Spinal cord (tissue), 10 donors: ENCODE data around the gene FAM83B. TPM values are rescaled to one million over a fixed set of nuclear protein-coding genes. Genes with fewer than 3 reads are reported as not detected.

Experiments
- DNase-seq, 6 donors: peaks; one replicate each; pipeline versions ENCODE4 v3.0.0 to v3.0.0-alpha.2; 2013 to 2015; ENCODE audit warnings: low spot score in 6 of 6, low read depth in 4 of 6
- H3K27ac ChIP-seq: one replicate; pipeline ENCODE4 v1.5.1; 2013; ENCODE audit warnings: low read depth, low read length, control low read depth
- H3K27me3 ChIP-seq: one replicate; pipeline ENCODE4 v1.6.1; 2013; ENCODE audit warnings: low read length; ENCODE audit not compliant: control insufficient read depth, insufficient read depth
- H3K36me3 ChIP-seq: one replicate; pipeline ENCODE4 v1.6.1; 2013; ENCODE audit warnings: low read length; ENCODE audit not compliant: control insufficient read depth, insufficient read depth
- H3K4me1 ChIP-seq: one replicate; pipeline ENCODE4 v1.6.1; 2013; ENCODE audit warnings: low read length; ENCODE audit not compliant: control insufficient read depth, insufficient read depth
- H3K4me3 ChIP-seq: one replicate; pipeline ENCODE4 v1.5.1; 2013; ENCODE audit warnings: low read depth, low read length, control low read depth
- H3K9me3 ChIP-seq: one replicate; pipeline ENCODE4 v1.6.1; 2013; ENCODE audit warnings: low read length; ENCODE audit not compliant: control insufficient read depth, insufficient read depth
- WGBS: methylation state at CpG from one replicate; pipeline ENCODE4 v1.1.5; 2013; ENCODE audit warnings: missing lambda C conversion rate; ENCODE audit not compliant: insufficient coverage; 5-methylcytosine and 5-hydroxymethylcytosine counted together
- polyA plus RNA-seq, 2 donors: library from polyadenylated mRNA; unstranded; fragments of 120-200 nt; gene quantifications; one replicate each; pipeline ENCODE4 v1.2.1, GENCODE V29; 2013; ENCODE audit not compliant: insufficient read length in 2 of 2
- total RNA-seq, 2 donors: library from RNA; depleted of rRNA in 1 of 2; stranded (reverse); fragments of 120-200 nt in 1 of 2; fragments of >200 nt in 1 of 2; gene quantifications; one replicate each; pipeline versions ENCODE4 v1.2.3 to v1.2.4, GENCODE V29; 2013 to 2014
- donor health status: healthy.

FAM83B gene
- total and polyA plus RNA-seq, 4 donors, result 0.06 to 0.30 (median 0.17) TPM; not detected in 1

DNA sequence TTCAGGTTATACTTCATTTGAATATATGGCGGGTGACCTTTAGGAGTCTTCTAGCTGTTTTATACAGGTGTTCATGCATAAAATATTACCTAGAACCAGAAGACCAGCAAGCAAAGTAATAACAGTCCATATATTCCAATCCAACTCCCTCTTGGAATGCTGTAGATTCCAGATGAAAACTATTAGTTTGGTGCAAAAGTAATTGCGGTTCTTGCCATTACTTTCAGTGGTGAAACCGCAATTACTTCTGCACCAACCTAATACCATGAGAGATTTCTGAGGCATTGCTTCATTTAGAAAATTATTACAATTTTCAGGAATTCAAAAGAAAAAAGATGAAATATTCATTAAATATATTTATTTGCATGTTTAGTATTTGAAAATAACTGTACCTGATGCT, 62.6 kb downstream of the FAM83B start:
- no CpG with 5 or more reads among the region's 3 CpGs for WGBS
- DNase-seq, result no peak
- Histone ChIP-seq H3K27me3 (no peaks in the 10 kb centered on the region), H3K9me3 (no peaks in the 10 kb centered on the region), H3K27ac (no peak overlapping the region), H3K4me1 (no peaks in the 10 kb centered on the region), H3K36me3 (no peaks in the 10 kb centered on the region), H3K4me3 (no peak overlapping the region)

DNA sequence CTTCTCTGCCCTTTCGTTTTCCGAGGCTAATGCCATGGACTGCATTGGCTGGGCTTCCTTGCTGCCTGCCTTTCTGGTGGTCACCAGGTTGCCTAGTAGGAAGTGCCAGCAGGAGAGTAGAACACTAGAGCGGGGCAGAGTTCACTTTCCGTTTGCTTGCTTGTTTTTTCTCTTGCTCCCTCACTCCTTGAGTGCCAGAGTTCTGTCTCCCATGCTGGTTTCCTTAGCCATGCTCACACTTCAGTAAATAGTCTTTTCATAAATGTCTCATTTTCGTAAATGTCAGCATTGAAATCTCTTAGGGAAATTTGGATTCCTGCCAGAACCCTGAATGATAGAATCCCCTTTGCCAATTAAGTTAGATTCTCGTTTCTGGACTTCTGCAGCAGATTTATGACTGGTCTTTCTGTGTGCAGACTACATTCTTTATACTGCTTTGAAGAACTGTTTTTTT, 63.9 kb downstream of the FAM83B start:
- peak; percentile 19 to 78 (median 33) for DNase-seq
- Histone ChIP-seq H3K4me3 (peak overlapping the region; percentile 1), H3K36me3 (no peaks in the 10 kb centered on the region), H3K27me3 (no peaks in the 10 kb centered on the region), H3K4me1 (no peaks in the 10 kb centered on the region), H3K9me3 (no peaks in the 10 kb centered on the region), H3K27ac (no peak overlapping the region)
- WGBS, result 20% methylated on average over 4 of the region's 6 CpGs

DNA sequence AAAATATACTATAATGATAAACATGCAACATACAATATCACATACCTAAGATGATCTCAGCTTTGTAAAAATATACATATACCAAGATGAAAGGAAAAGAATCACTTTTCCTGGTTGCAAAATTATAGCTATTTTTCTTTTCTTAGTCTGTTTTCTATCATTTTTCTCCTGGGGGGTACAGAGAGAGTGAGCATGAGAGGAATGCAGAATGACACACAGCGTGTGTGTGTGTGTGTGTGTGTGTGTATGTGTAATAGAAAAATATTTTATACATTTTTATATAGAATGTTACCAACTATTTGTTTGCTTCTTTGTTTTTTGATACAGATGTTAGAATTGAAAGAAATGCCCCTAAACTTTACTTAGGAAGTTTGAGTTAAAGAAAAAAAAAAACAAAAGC, 64.3 kb downstream of the FAM83B start:
- WGBS, result no CpG with 5 or more reads among the region's 1 CpG
- no peak overlapping the region for H3K4me3 ChIP-seq
- no peak for DNase-seq

DNA sequence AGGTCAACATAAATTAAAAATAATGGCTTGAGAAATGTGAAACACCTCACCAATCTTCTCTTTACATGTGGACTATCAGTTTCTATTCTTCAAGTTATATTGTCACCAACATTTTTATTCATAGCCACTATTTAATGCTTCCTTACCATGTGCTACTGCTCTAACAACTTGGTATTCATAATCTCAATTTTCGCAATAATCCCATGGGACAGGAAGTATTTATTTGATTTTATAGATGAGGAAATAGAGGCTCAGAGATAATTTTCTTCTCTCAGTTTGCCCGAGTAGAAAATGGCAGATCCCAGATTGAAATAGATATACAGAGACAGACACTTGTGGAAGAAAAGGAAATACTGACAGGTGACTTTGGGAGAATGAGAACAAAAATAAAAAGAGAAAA, 66.6 kb downstream of the FAM83B start:
- Histone ChIP-seq H3K36me3 (no peaks in the 10 kb centered on the region), H3K27ac (no peak overlapping the region), H3K4me3 (no peak overlapping the region), H3K4me1 (no peaks in the 10 kb centered on the region), H3K27me3 (no peaks in the 10 kb centered on the region), H3K9me3 (no peaks in the 10 kb centered on the region)
- no peak for DNase-seq
- 86% methylated on average over 1 of the region's 2 CpGs for WGBS

More for the DNA sequence above, 64.3 kb downstream of the FAM83B start:
- no peak overlapping the region for H3K27ac ChIP-seq
- H3K4me1 ChIP-seq, result no peaks in the 10 kb centered on the region
- no peaks in the 10 kb centered on the region for H3K36me3 ChIP-seq
- no peaks in the 10 kb centered on the region for H3K9me3 ChIP-seq
- no peaks in the 10 kb centered on the region for H3K27me3 ChIP-seq

DNA sequence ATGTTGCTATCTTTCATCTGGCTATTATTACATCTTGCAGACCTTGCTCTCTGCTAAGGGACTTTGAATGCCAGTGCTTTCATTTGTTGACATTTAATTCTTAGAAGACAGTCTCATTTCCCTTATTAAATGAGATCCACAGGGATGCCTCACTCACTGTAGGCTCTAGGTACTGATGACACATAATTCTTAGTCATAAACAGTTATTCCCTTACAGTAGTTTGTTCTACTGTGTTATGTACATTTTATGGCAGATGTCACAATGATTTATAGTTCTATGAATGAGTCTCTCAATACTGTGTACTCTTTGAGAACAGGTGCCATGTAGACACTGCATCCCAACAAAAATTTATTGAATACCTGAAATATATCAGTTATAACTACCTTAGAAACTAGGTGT, 70.3 kb downstream of the FAM83B start:
- H3K27me3 ChIP-seq, result no peaks in the 10 kb centered on the region
- H3K4me1 ChIP-seq, result no peaks in the 10 kb centered on the region
- H3K9me3 ChIP-seq, result no peaks in the 10 kb centered on the region
- DNase-seq, result no peak
- H3K36me3 ChIP-seq, result no peaks in the 10 kb centered on the region
- no peak overlapping the region for H3K4me3 ChIP-seq
- H3K27ac ChIP-seq, result no peak overlapping the region

DNA sequence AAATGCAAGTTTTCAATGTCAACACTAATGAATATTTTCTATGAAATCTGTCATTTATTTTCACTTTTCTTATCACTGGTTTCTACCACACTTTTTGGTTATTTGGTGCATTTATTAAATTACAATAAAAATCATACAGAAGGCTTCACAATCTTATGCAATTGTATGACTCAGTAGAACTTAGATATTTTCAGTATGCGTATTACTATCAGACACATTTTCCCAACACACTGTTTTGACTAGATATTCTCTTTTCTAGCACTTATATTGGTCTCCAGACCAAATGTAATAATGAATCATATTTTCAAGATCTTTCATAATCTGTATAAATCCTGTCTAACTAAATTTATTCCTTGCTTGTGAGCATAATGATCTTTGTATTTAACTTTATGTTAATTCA, 74.1 kb downstream of the FAM83B start:
- Histone ChIP-seq H3K9me3 (no peaks in the 10 kb centered on the region), H3K27me3 (no peaks in the 10 kb centered on the region), H3K27ac (no peak overlapping the region), H3K36me3 (no peaks in the 10 kb centered on the region), H3K4me3 (no peak overlapping the region), H3K4me1 (no peaks in the 10 kb centered on the region)
- no peak for DNase-seq
- WGBS, result no CpG with 5 or more reads among the region's 1 CpG

DNA sequence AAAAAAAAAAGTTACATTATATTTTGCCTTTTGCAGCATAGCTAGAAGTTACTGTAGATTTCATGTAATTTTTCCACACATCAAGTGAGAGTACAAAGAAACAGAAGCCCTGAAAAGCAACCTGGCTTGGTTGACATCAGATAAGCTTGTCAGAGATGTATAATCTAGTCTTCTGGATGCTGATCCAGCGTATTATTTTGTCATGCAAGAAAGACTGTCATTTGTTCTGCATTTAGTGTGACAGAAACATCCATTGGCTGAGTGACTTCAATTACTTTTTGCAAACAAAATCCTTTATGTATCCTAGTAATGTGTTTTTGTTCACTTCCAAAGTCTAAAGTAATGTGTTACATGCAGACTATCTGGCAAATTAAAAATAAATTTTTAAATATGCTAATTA, 75.3 kb downstream of the FAM83B start:
- Histone ChIP-seq H3K36me3 (no peaks in the 10 kb centered on the region), H3K27ac (no peak overlapping the region), H3K4me3 (no peak overlapping the region), H3K4me1 (no peaks in the 10 kb centered on the region), H3K9me3 (no peaks in the 10 kb centered on the region), H3K27me3 (no peaks in the 10 kb centered on the region)
- 60% methylated on average over 1 of the region's 1 CpG for WGBS
- DNase-seq, result peak in 1 of 6 donors; percentile 20

DNA sequence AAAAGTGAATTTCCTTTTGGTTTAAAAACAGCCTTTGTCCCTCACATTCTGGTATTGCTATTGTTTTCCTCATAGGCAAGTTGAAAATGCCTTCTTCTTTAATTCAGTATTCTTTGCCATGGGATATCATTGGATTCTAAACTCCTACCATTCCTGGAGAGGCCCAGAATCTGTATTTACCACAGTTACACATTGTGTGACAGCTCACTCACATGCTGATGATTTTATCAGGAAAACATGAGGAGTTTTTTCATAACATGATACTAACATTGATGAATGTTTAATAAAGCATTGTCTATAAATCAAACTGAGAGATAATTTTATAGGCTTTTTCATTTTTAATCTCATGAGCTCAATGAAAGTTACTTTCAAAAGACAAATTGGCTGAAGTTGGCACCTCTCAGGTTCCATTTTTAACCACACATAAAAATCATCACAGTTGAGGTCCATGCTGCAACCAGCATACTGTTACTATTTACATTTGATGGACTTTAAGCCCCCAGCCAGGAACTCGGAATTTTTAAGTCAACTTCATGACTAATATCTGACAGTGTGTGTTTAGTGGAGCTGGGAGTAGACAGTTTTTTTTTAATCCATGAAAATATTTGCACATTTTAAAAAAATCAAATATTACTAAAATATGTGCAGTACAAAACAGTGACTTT, 82.8 kb downstream of the FAM83B start:
- H3K4me3 ChIP-seq, result no peak overlapping the region
- H3K27me3 ChIP-seq, result no peaks in the 10 kb centered on the region
- no peak overlapping the region for H3K27ac ChIP-seq
- H3K36me3 ChIP-seq, result no peaks in the 10 kb centered on the region
- no peaks in the 10 kb centered on the region for H3K9me3 ChIP-seq
- DNase-seq, result no peak
- WGBS, result no CpG with 5 or more reads among the region's 1 CpG
- H3K4me1 ChIP-seq, result no peaks in the 10 kb centered on the region

DNA sequence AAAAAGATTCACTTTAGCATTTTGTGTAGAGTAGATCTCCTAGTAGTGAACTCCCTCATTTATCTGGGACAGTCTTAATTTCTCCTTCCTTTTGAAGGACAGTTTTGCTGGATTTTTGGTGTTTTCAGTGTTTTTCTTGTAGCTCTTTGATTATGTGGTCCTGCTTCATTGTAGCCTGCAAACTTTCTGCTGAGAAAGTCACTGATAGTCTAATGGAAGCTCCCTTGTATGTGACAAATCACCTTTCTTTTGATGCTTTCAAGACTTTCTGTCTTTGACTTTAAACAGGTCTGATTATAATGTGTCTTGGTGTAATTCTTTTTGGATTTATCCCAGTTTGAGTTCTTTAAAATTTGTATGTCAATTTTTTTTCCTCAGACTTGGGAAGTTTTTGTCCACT, 86.1 kb downstream of the FAM83B start:
- H3K4me3 ChIP-seq, result no peak overlapping the region

DNA sequence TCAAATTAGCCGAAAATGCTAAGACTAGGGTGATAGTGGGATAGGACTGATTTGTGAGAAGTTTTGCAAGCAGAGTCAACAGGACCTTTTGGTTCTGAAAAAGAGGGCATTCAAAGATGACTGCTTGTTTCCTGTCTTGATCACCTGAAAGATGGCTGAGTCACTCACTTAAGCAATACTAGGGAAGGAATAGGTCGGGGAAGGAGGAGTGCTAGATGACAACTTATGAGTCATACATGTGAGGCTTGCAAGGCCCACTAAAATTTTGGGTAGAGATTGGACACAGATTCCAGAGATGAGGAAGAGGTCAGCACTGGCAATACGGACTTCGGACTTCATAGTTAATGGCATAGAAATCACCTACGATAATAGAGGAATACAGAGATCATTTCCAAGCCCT, 89.2 kb downstream of the FAM83B start:
- WGBS, result 90% methylated on average over 3 of the region's 5 CpGs
- Histone ChIP-seq H3K9me3 (no peaks in the 10 kb centered on the region), H3K36me3 (no peaks in the 10 kb centered on the region), H3K4me1 (no peaks in the 10 kb centered on the region), H3K4me3 (no peak overlapping the region), H3K27me3 (no peaks in the 10 kb centered on the region), H3K27ac (no peak overlapping the region)
- DNase-seq, result no peak

More for the DNA sequence above, 86.1 kb downstream of the FAM83B start:
- no peaks in the 10 kb centered on the region for H3K4me1 ChIP-seq
- no peak for DNase-seq
- H3K9me3 ChIP-seq, result no peaks in the 10 kb centered on the region
- H3K27me3 ChIP-seq, result no peaks in the 10 kb centered on the region
- no peak overlapping the region for H3K27ac ChIP-seq
- no peaks in the 10 kb centered on the region for H3K36me3 ChIP-seq
